HepG2 (cell line): ENCODE data around the gene UBASH3A.

Experiments used
- NFE2 ChIP-seq: sonication (generic); formaldehyde crosslinking; IDR thresholded peaks from 2 replicates; pipeline ENCODE4 v1.4.0; 2020; ENCODE audit warnings: missing genetic modification reagents
- SMC3 ChIP-seq: IDR thresholded peaks from 2 replicates; pipeline ENCODE4 v1.6.1; 2011; ENCODE audit warnings: low read length, improper control_type of control experiment
- SRY ChIP-seq: sonication (generic); formaldehyde crosslinking; IDR thresholded peaks from 2 replicates; pipeline ENCODE4 v1.8.0; 2022; ENCODE audit warnings: mild to moderate bottlenecking, missing genetic modification reagents
- ZNF282 ChIP-seq: fragments of 450-650 bp; IDR thresholded peaks from 2 replicates; pipeline ENCODE4 v1.6.1; 2018; ENCODE audit not compliant: partially characterized antibody
- TF ChIP-seq, protein P1 (sequence below): sonication (generic); formaldehyde crosslinking; IDR thresholded peaks from 2 replicates; pipeline ENCODE4 v1.8.1; 2023; ENCODE audit warnings: missing genetic modification reagents, inconsistent platforms, borderline replicate concordance
- TF ChIP-seq, protein P2 (sequence below): sonication (generic); formaldehyde crosslinking; IDR thresholded peaks from 2 replicates; pipeline ENCODE4 v1.4.0; 2020; ENCODE audit warnings: missing genetic modification reagents

DNA sequence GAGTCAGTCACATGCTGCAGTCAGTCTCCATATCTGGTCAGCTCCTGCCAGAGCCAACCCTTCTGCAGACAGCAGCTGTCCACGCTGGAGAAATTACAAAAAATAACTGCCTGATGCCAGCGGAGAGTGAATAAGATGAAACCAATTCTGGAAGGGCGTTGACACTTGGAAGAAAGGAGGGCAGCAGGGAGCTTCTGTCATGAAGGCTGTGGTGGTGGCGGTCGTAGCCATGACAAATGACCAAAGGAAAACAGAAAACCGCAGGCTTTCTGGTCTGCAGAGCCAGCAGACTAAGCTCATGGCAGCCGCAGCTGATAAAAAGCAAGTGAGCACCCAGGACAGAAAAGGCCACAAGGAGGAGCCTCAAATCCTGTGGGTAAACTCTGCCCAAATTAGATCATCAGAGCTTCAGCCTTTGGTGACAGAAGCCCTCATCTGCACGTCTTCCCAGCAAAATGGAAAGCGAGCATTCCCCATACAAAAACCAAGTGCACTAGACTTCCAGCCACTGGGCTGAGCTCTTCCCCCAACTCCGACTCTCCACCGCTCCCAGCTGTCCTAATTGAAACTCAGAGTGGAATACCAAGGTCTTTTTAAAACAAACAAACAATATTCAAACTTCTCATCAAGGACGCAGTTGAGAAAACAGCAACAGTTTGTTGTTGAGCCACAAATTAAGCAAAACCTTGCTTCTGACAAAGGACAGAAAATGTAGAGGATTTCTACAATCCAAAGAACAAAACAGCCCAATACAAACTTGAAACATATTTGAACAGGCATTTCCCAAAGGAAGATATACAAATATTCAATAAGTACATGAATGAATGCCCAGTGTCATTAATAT is 63.7 kb downstream of the UBASH3A start:
- TF ChIP-seq, protein P1, sequence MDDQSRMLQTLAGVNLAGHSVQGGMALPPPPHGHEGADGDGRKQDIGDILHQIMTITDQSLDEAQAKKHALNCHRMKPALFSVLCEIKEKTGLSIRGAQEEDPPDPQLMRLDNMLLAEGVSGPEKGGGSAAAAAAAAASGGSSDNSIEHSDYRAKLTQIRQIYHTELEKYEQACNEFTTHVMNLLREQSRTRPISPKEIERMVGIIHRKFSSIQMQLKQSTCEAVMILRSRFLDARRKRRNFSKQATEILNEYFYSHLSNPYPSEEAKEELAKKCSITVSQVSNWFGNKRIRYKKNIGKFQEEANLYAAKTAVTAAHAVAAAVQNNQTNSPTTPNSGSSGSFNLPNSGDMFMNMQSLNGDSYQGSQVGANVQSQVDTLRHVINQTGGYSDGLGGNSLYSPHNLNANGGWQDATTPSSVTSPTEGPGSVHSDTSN (CRISPR knock-in tag) = no peak
- TF ChIP-seq ZNF282 (no peak), SMC3 (peak; percentile 33; the same call in 1 of the 2 replicates), NFE2 (CRISPR knock-in tag) (no peak), SRY (CRISPR knock-in tag) (no peak)
- TF ChIP-seq, protein P2, sequence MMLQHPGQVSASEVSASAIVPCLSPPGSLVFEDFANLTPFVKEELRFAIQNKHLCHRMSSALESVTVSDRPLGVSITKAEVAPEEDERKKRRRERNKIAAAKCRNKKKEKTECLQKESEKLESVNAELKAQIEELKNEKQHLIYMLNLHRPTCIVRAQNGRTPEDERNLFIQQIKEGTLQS = no peak
